ENCODE data around the gene NPFFR1.
A peak's percentile ranks its signal among the peaks of the same experiment; 100 is the strongest.

NPFFR1 gene

GRCh38 chr10:70274643-70275042, 9.2 kb downstream of the NPFFR1 start:
- in situ Hi-C loops (cut with HindIII; ENCODE audit: low sequenced_read_pairs): no loop called here
- TF ChIP-seq CTCF (IDR thresholded peaks at IDR 0.05; ENCODE audit: low read depth, low read length): no peak
- H3K4me3 ChIP-seq (ENCODE audit: low read depth, low read length): no peak overlapping the region
- DNase-seq (ENCODE audit: low read depth, low spot score): peak; percentile 89

GRCh38 chr10:70272925-70273316, 10.9 kb downstream of the NPFFR1 start:
- TF ChIP-seq CTCF (IDR thresholded peaks at IDR 0.05; ENCODE audit: low read depth, low read length): peak; percentile 37
- DNase-seq (ENCODE audit: low read depth, low spot score): no peak
- H3K4me3 ChIP-seq (ENCODE audit: low read depth, low read length): no peak overlapping the region
- in situ Hi-C loops (cut with HindIII; ENCODE audit: low sequenced_read_pairs): no loop called here

GRCh38 chr10:70271996-70272924, 11.5 kb downstream of the NPFFR1 start:
- H3K4me3 ChIP-seq (ENCODE audit: low read depth, low read length): no peak overlapping the region
- no peak for TF ChIP-seq CTCF (IDR thresholded peaks at IDR 0.05; ENCODE audit: low read depth, low read length)
- no peak for DNase-seq (ENCODE audit: low read depth, low spot score)
- in situ Hi-C loops (cut with HindIII; ENCODE audit: low sequenced_read_pairs): no loop called here

GRCh38 chr10:70270952-70271351, 12.9 kb downstream of the NPFFR1 start:
- no peak for TF ChIP-seq CTCF (IDR thresholded peaks at IDR 0.05; ENCODE audit: low read depth, low read length)
- no peak for DNase-seq (ENCODE audit: low read depth, low spot score)
- no peak overlapping the region for H3K4me3 ChIP-seq (ENCODE audit: low read depth, low read length)
- in situ Hi-C loops (cut with HindIII; ENCODE audit: low sequenced_read_pairs): no loop called here

- no peak for TF ChIP-seq CTCF (IDR thresholded peaks at IDR 0.05; ENCODE audit: low read depth, low read length)
- DNase-seq (ENCODE audit: low read depth, low spot score): no peak
- in situ Hi-C loops (cut with HindIII; ENCODE audit: low sequenced_read_pairs): no loop called here
- no peak overlapping the region for H3K4me3 ChIP-seq (ENCODE audit: low read depth, low read length)
These were observed 14.1 kb downstream of the NPFFR1 start for GRCh38 chr10:70269741-70270140.

GRCh38 chr10:70268376-70268775, 15.4 kb downstream of the NPFFR1 start:
- in situ Hi-C loops (cut with HindIII; ENCODE audit: low sequenced_read_pairs): no loop called here
- DNase-seq (ENCODE audit: low read depth, low spot score): no peak
- no peak for TF ChIP-seq CTCF (IDR thresholded peaks at IDR 0.05; ENCODE audit: low read depth, low read length)
- no peak overlapping the region for H3K4me3 ChIP-seq (ENCODE audit: low read depth, low read length)

Measured in astrocyte of the spinal cord (primary cell).